H9 (cell line): ENCODE results near the gene HSPB3. TPM values are rescaled to one million over a fixed set of nuclear protein-coding genes. Genes with fewer than 3 reads are reported as not detected.

Source experiments
- DNase-seq: peaks from one replicate; pipeline ENCODE4 v3.0.0-alpha.2; 2017
- H2AFZ ChIP-seq: one replicate; pipeline ENCODE4 v1.6.1; 2013; ENCODE audit warnings: mild to moderate bottlenecking, low read length, control low read depth, moderate library complexity
- H2AK5ac ChIP-seq: 2 replicates; pipeline ENCODE4 v1.6.1; 2013; ENCODE audit warnings: low read length, control low read depth, mixed read lengths; ENCODE audit not compliant: insufficient read length
- H2BK120ac ChIP-seq: one replicate; pipeline ENCODE4 v1.6.1; 2013; ENCODE audit warnings: low read depth, mild to moderate bottlenecking, low read length, control low read depth, inconsistent platforms; ENCODE audit not compliant: poor library complexity, severe bottlenecking
- H2BK12ac ChIP-seq: 2 replicates; pipeline ENCODE4 v1.6.1; 2013; ENCODE audit warnings: low read length, control low read depth, mixed read lengths, low read depth; ENCODE audit not compliant: insufficient read length
- H2BK15ac ChIP-seq: 2 replicates; pipeline ENCODE4 v1.6.1; 2013; ENCODE audit warnings: low read depth, low read length, control low read depth
- H2BK20ac ChIP-seq: one replicate; pipeline ENCODE4 v1.6.1; 2013; ENCODE audit warnings: low read depth, mild to moderate bottlenecking, low read length, control low read depth, inconsistent platforms; ENCODE audit not compliant: poor library complexity, severe bottlenecking
- H2BK5ac ChIP-seq: 2 replicates; pipeline ENCODE4 v1.6.1; 2013; ENCODE audit warnings: low read length, control low read depth, mixed read lengths; ENCODE audit not compliant: insufficient read length
- H3K14ac ChIP-seq: 2 replicates; pipeline ENCODE4 v1.6.1; 2013; ENCODE audit warnings: low read length, control low read depth; ENCODE audit not compliant: insufficient read depth
- H3K18ac ChIP-seq: 2 replicates; pipeline ENCODE4 v1.6.1; 2013; ENCODE audit warnings: low read depth, mild to moderate bottlenecking, mixed read lengths, low read length, control low read depth; ENCODE audit not compliant: insufficient read length
- H3K23ac ChIP-seq: 2 replicates; pipeline ENCODE4 v1.6.1; 2013; ENCODE audit warnings: low read length, control low read depth, mixed read lengths, low read depth; ENCODE audit not compliant: insufficient read length
- H3K23me2 ChIP-seq: 2 replicates; pipeline ENCODE4 v1.6.1; 2013; ENCODE audit warnings: low read depth, mild to moderate bottlenecking, mixed read lengths, low read length, control low read depth; ENCODE audit not compliant: insufficient read length, poor library complexity, severe bottlenecking
- H3K27ac ChIP-seq: 2 replicates; pipeline ENCODE4 v1.5.1; 2013; ENCODE audit warnings: low read length, control low read depth, mixed read lengths, low read depth; ENCODE audit not compliant: insufficient read length
- H3K27me3 ChIP-seq: 2 replicates; pipeline ENCODE4 v1.6.1; 2013; ENCODE audit warnings: low read length, control low read depth, inconsistent platforms; ENCODE audit not compliant: insufficient read depth
- H3K4ac ChIP-seq: 2 replicates; pipeline ENCODE4 v1.6.1; 2013; ENCODE audit warnings: low read depth, mild to moderate bottlenecking, control low read depth, inconsistent platforms, low read length, moderate library complexity
- H3K4me1 ChIP-seq: 2 replicates; pipeline ENCODE4 v1.6.1; 2013; ENCODE audit warnings: low read length, control low read depth, inconsistent platforms; ENCODE audit not compliant: insufficient read depth
- H3K4me2 ChIP-seq: 2 replicates; pipeline ENCODE4 v1.6.1; 2013; ENCODE audit warnings: low read length, control low read depth, mixed read lengths; ENCODE audit not compliant: insufficient read length, insufficient read depth
- H3K56ac ChIP-seq: 2 replicates; pipeline ENCODE4 v1.6.1; 2013; ENCODE audit warnings: low read depth, mild to moderate bottlenecking, mixed read lengths, low read length, control low read depth; ENCODE audit not compliant: insufficient read length
- H3K79me1 ChIP-seq: 2 replicates; pipeline ENCODE4 v1.6.1; 2013; ENCODE audit warnings: low read depth, mild to moderate bottlenecking, moderate library complexity, low read length, control low read depth, inconsistent platforms; ENCODE audit not compliant: insufficient read depth, poor library complexity, severe bottlenecking
- H3K79me2 ChIP-seq: 2 replicates; pipeline ENCODE4 v1.6.1; 2013; ENCODE audit warnings: low read length, control low read depth, inconsistent platforms; ENCODE audit not compliant: insufficient read depth
- H3K9ac ChIP-seq: 2 replicates; pipeline ENCODE4 v1.6.1; 2013; ENCODE audit warnings: low read length, control low read depth, mixed read lengths; ENCODE audit not compliant: insufficient read length; ENCODE audit errors: extremely low read depth
- H3K9me3 ChIP-seq: one replicate; pipeline ENCODE4 v1.6.1; 2013; ENCODE audit warnings: low read depth, low read length, inconsistent platforms; ENCODE audit not compliant: control insufficient read depth
- H3T11ph ChIP-seq: one replicate; pipeline ENCODE4 v1.6.1; 2013; ENCODE audit warnings: mild to moderate bottlenecking, low read length, control low read depth, inconsistent platforms
- H4K20me1 ChIP-seq: one replicate; pipeline ENCODE4 v1.6.1; 2013; ENCODE audit not compliant: control insufficient read depth, insufficient read length, insufficient read depth
- H4K5ac ChIP-seq: 2 replicates; pipeline ENCODE4 v1.6.1; 2013; ENCODE audit warnings: low read depth, mild to moderate bottlenecking, mixed read lengths, low read length, control low read depth; ENCODE audit not compliant: insufficient read length
- H4K8ac ChIP-seq: replicated peaks from 2 replicates; pipeline ENCODE4 v1.6.1; 2013; ENCODE audit warnings: low read length, control low read depth, mixed read lengths, low read depth; ENCODE audit not compliant: insufficient read length
- H4K91ac ChIP-seq: 2 replicates; pipeline ENCODE4 v1.6.1; 2013; ENCODE audit warnings: low read depth, mild to moderate bottlenecking, moderate library complexity, mixed read lengths, low read length, control low read depth; ENCODE audit not compliant: insufficient read length
- H3K27ac Mint-ChIP-seq, 3 experiments: 2 replicates in 2 of 3; 3 replicates in 1 of 3; pipeline ENCODE4 v1.8.0; 2020 to 2021; ENCODE audit warnings: mixed read lengths in 3 of 3, mild to moderate bottlenecking in 1 of 3, moderate library complexity in 1 of 3
- H3K27me3 Mint-ChIP-seq: 2 replicates; pipeline ENCODE4 v1.8.0; 2021; ENCODE audit warnings: low read depth, mild to moderate bottlenecking, moderate library complexity, mixed read lengths
- H3K36me3 Mint-ChIP-seq, 3 experiments: 2 replicates in 2 of 3; 3 replicates in 1 of 3; pipeline ENCODE4 v1.8.0; 2020 to 2021; ENCODE audit warnings: low read depth in 3 of 3, mixed read lengths in 3 of 3; ENCODE audit not compliant: insufficient read depth in 1 of 3
- H3K4me1 Mint-ChIP-seq, 2 experiments: 2 replicates each; pipeline ENCODE4 v1.8.0; 2020; ENCODE audit warnings: mixed read lengths in 2 of 2
- H3K4me3 Mint-ChIP-seq, 2 experiments: 2 replicates in 1 of 2; 3 replicates in 1 of 2; pipeline ENCODE4 v1.8.0; 2020 to 2021; ENCODE audit warnings: mild to moderate bottlenecking in 2 of 2, mixed read lengths in 2 of 2, moderate library complexity in 1 of 2
- H3K9me3 Mint-ChIP-seq, 2 experiments: 2 replicates in 1 of 2; 3 replicates in 1 of 2; pipeline ENCODE4 v1.8.0; 2020; ENCODE audit warnings: mild to moderate bottlenecking in 2 of 2, mixed read lengths in 2 of 2, moderate library complexity in 1 of 2
- WGBS: extraction: QIAGEN DNeasy Blood & Tissue Kit; methylation state at CpG from one replicate; pipeline ENCODE4 v1.1.7; 2013; ENCODE audit warnings: missing lambda C conversion rate, low lambda C conversion rate, mixed read lengths; ENCODE audit not compliant: insufficient read length; ENCODE audit errors: extremely low coverage; 5-methylcytosine and 5-hydroxymethylcytosine counted together
- total RNA-seq: library from RNA; stranded (reverse); gene quantifications from 2 replicates; pipeline ENCODE4 v1.2.1, GENCODE V29; 2021
- TF ChIP-seq, protein P1 (sequence below): fragments of 200-600 bp; sonication (generic); conservative IDR thresholded peaks from 3 replicates; pipeline ENCODE4 v1.8.0; 2021; ENCODE audit warnings: antibody characterized with exemption, mild to moderate bottlenecking

The HSPB3 gene
- total RNA-seq, 1 experiment from 2014 or later = not detected

DNA sequence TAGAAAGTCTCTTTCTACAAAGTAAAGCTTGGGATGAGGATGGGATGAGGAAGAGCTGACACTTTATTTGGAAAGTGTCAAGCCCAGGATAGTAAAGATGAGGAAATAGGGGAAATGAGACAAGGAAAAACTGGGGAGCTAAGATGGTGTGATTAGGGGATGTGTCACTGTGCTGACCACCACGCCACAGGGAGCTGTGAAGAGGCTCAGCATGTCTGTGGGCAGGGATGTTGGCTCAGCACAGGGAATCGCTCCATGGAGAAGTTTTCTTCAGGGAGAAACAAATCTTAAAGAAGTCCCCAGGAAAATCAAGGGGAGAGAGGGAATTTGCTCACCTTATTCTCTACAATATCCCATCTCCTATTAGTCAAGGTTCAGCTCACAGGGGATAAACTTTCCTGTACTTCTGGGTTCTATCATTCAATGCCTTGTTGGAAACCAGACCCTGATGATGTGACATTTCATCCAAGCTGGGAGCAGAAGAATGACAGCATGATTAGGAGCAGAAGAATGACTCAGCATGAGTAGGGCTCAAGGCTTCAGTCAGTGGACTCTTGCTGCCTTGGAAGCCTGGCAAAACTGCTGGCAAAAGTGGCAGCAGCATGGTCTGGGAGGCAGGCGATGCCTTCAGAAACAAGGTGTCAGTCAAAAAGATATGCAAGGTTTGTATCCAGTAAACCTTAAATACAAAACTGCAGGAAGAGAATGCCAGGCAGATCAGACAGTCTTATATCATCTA lies 4.9 kb downstream of the HSPB3 start:
- Histone ChIP-seq H3K56ac (no peak overlapping the region), H2BK12ac (no peak overlapping the region), H3K18ac (no peak overlapping the region), H3K23ac (no peak overlapping the region), H3K79me2 (no peaks in the 10 kb centered on the region), H3K4me2 (no peak overlapping the region), H3K14ac (no peak overlapping the region), H3T11ph (no peak overlapping the region), H2AK5ac (no peak overlapping the region), H3K27ac (no peak overlapping the region), H4K5ac (no peak overlapping the region), H2AFZ (no peak overlapping the region), H3K23me2 (no peaks in the 10 kb centered on the region), H4K91ac (no peak overlapping the region), H3K27me3 (no peaks in the 10 kb centered on the region), H3K4ac (no peak overlapping the region), H2BK5ac (no peak overlapping the region), H3K9ac (no peak overlapping the region), H4K20me1 (no peaks in the 10 kb centered on the region), H4K8ac (no peak overlapping the region), H3K4me1 (peaks cover 4% of the 10 kb centered on the region), H2BK15ac (no peak overlapping the region), H2BK120ac (no peak overlapping the region), H3K79me1 (no peaks in the 10 kb centered on the region), H2BK20ac (no peak overlapping the region), H3K9me3 (peaks cover 7% of the 10 kb centered on the region)
- no CpG with 5 or more reads among the region's 3 CpGs for WGBS
- Mint-ChIP-seq H3K36me3 (peaks cover 14 to 30% (median 16%) of the 10 kb centered on the region in 3 experiments), H3K9me3 (peaks cover 24 to 28% of the 10 kb centered on the region in 2 experiments), H3K4me3 (no peak overlapping the region), H3K27me3 (peaks cover 2% of the 10 kb centered on the region; the same call in 1 of the 2 replicates), H3K27ac (no peak overlapping the region), H3K4me1 (peaks cover 10 to 20% of the 10 kb centered on the region in 2 experiments)
- TF ChIP-seq, protein P1, sequence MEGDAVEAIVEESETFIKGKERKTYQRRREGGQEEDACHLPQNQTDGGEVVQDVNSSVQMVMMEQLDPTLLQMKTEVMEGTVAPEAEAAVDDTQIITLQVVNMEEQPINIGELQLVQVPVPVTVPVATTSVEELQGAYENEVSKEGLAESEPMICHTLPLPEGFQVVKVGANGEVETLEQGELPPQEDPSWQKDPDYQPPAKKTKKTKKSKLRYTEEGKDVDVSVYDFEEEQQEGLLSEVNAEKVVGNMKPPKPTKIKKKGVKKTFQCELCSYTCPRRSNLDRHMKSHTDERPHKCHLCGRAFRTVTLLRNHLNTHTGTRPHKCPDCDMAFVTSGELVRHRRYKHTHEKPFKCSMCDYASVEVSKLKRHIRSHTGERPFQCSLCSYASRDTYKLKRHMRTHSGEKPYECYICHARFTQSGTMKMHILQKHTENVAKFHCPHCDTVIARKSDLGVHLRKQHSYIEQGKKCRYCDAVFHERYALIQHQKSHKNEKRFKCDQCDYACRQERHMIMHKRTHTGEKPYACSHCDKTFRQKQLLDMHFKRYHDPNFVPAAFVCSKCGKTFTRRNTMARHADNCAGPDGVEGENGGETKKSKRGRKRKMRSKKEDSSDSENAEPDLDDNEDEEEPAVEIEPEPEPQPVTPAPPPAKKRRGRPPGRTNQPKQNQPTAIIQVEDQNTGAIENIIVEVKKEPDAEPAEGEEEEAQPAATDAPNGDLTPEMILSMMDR = no peak
- DNase-seq = no peak
